Smooth muscle cell (in vitro differentiated cells): ENCODE measurements around the gene SRF. TPM values are rescaled to one million over a fixed set of nuclear protein-coding genes. Genes with fewer than 3 reads are reported as not detected.

Experiments
- DNase-seq: peaks from one replicate; lab custom pipeline; 2025; ENCODE audit not compliant: unreplicated experiment; lab: John Stamatoyannopoulos, UW
- H2AFZ ChIP-seq: fragments of 200-600 bp; sonication (generic); 2 replicates; pipeline ENCODE4 v1.6.0; 2016; ENCODE audit warnings: antibody characterized with exemption, low read depth, mild to moderate bottlenecking
- H3F3A ChIP-seq: fragments of 200-600 bp; sonication (generic); 2 replicates; pipeline ENCODE4 v1.6.0; 2017; ENCODE audit warnings: antibody characterized with exemption, low read depth
- H3K27ac ChIP-seq: fragments of 200-600 bp; sonication (generic); 2 replicates; pipeline ENCODE4 v1.5.1; 2016; ENCODE audit warnings: low read depth, mild to moderate bottlenecking
- H3K27me3 ChIP-seq: fragments of 200-600 bp; sonication (generic); 2 replicates; pipeline ENCODE4 v1.6.1; 2016; ENCODE audit warnings: low read depth, mild to moderate bottlenecking
- H3K36me3 ChIP-seq: fragments of 200-600 bp; sonication (generic); 2 replicates; pipeline ENCODE4 v1.5.1; 2016; ENCODE audit warnings: low read depth
- H3K4me1 ChIP-seq: fragments of 200-600 bp; sonication (generic); 2 replicates; pipeline ENCODE4 v1.5.1; 2016; ENCODE audit warnings: low read depth
- H3K4me2 ChIP-seq: fragments of 200-600 bp; sonication (generic); 2 replicates; pipeline ENCODE4 v1.6.0; 2016; ENCODE audit warnings: mild to moderate bottlenecking
- H3K4me3 ChIP-seq: fragments of 200-600 bp; sonication (generic); 2 replicates; pipeline ENCODE4 v1.5.1; 2016; ENCODE audit warnings: mild to moderate bottlenecking
- H3K79me2 ChIP-seq: fragments of 200-600 bp; sonication (generic); 2 replicates; pipeline ENCODE4 v1.6.0; 2016; ENCODE audit warnings: low read depth, mild to moderate bottlenecking
- H3K9ac ChIP-seq: fragments of 200-600 bp; sonication (generic); 2 replicates; pipeline ENCODE4 v1.6.0; 2016; ENCODE audit warnings: low read depth
- H3K9me3 ChIP-seq: fragments of 200-600 bp; sonication (generic); replicated peaks from 2 replicates; pipeline ENCODE4 v1.5.1; 2016; ENCODE audit warnings: low read depth
- H4K20me1 ChIP-seq: fragments of 200-600 bp; sonication (generic); 2 replicates; pipeline ENCODE4 v1.6.0; 2016; ENCODE audit warnings: low read depth
- CTCF ChIP-seq: fragments of 200-600 bp; sonication (generic); IDR thresholded peaks from 2 replicates; pipeline ENCODE4 v1.5.1; 2017; ENCODE audit warnings: borderline replicate concordance, mild to moderate bottlenecking, antibody characterized with exemption; ENCODE audit not compliant: insufficient read depth, poor library complexity, severe bottlenecking
- WGBS: methylation state at CpG from one replicate; pipeline ENCODE4 v1.1.7; 2016; ENCODE audit warnings: low lambda C conversion rate; 5-methylcytosine and 5-hydroxymethylcytosine counted together
- polyA plus RNA-seq: library from polyadenylated mRNA; unstranded; fragments of >200 nt; fragmentation: Nextera tagmentation; extraction: Ambion mirVana; gene quantifications from 2 replicates; pipeline ENCODE4 v1.2.1, GENCODE V29; 2016
- total RNA-seq: library from RNA; depleted of rRNA; stranded (reverse); fragments of >200 nt; gene quantifications from 2 replicates; pipeline ENCODE4 v1.2.3, GENCODE V29; 2014

SRF gene
- total and polyA plus RNA-seq, 2 experiments from 2014 or later, result 6.8 to 22.9 TPM

GRCh38 chr6:43150051-43150751 is 20.9 kb upstream of the SRF start:
- WGBS, result 97% methylated on average over 7 of the region's 7 CpGs
- TF ChIP-seq CTCF, result no peak
- Histone ChIP-seq H2AFZ (no peak overlapping the region), H3K4me2 (no peak overlapping the region), H3K4me1 (no peaks in the 10 kb centered on the region), H3K27ac (peak overlapping the region; percentile 37), H3K36me3 (peaks cover 6% of the 10 kb centered on the region), H3K27me3 (no peaks in the 10 kb centered on the region), H4K20me1 (peaks cover 19% of the 10 kb centered on the region), H3K9me3 (no peaks in the 10 kb centered on the region), H3K4me3 (no peak overlapping the region), H3K79me2 (peaks cover 12% of the 10 kb centered on the region), H3F3A (peaks cover 22% of the 10 kb centered on the region), H3K9ac (no peak overlapping the region)
- DNase-seq, result no peak

- Histone ChIP-seq H2AFZ (no peak overlapping the region), H3K27ac (no peak overlapping the region), H3K79me2 (peaks cover 6% of the 10 kb centered on the region), H3F3A (peaks cover 7% of the 10 kb centered on the region), H3K36me3 (peaks cover 6% of the 10 kb centered on the region), H3K9ac (no peak overlapping the region), H3K9me3 (no peaks in the 10 kb centered on the region), H3K4me2 (no peak overlapping the region), H3K27me3 (no peaks in the 10 kb centered on the region), H3K4me1 (no peaks in the 10 kb centered on the region), H3K4me3 (no peak overlapping the region), H4K20me1 (peaks cover 21% of the 10 kb centered on the region)
- WGBS, result 98% methylated on average over 11 of the region's 11 CpGs
- TF ChIP-seq CTCF, result no peak
- no peak for DNase-seq
Observed at GRCh38 chr6:43159599-43159998, 11.5 kb upstream of the SRF start.

GRCh38 chr6:43163899-43164298 is 7.2 kb upstream of the SRF start:
- Histone ChIP-seq H3K4me2 (no peak overlapping the region), H3K9me3 (no peaks in the 10 kb centered on the region), H3F3A (peaks cover 30% of the 10 kb centered on the region), H3K27ac (no peak overlapping the region), H3K4me3 (no peak overlapping the region), H3K4me1 (no peaks in the 10 kb centered on the region), H3K79me2 (no peaks in the 10 kb centered on the region), H4K20me1 (peaks cover 14% of the 10 kb centered on the region), H3K36me3 (peaks cover 6% of the 10 kb centered on the region), H2AFZ (no peak overlapping the region), H3K27me3 (no peaks in the 10 kb centered on the region), H3K9ac (no peak overlapping the region)
- TF ChIP-seq CTCF, result no peak
- DNase-seq, result no peak

GRCh38 chr6:43170417-43170930 is 595 bp upstream of the SRF start:
- Histone ChIP-seq H3K27me3 (no peaks in the 10 kb centered on the region), H3K9me3 (no peaks in the 10 kb centered on the region), H3F3A (peaks cover 47% of the 10 kb centered on the region), H2AFZ (peak overlapping the region; percentile 70), H3K9ac (peak overlapping the region; percentile 71), H4K20me1 (peaks cover 28% of the 10 kb centered on the region), H3K36me3 (no peaks in the 10 kb centered on the region), H3K4me2 (peak overlapping the region; percentile 88), H3K79me2 (peaks cover 34% of the 10 kb centered on the region), H3K4me1 (peaks cover 19% of the 10 kb centered on the region), H3K27ac (peak overlapping the region; percentile 98), H3K4me3 (peak overlapping the region; percentile 94)
- TF ChIP-seq CTCF, result no peak
- no peak for DNase-seq
- under 1% methylated on average over 18 of the region's 18 CpGs for WGBS
